Smooth muscle cell (in vitro differentiated cells): Measurements from ENCODE around the gene CCDC107. TPM values are rescaled to one million over a fixed set of nuclear protein-coding genes. Genes with fewer than 3 reads are reported as not detected.

ENCODE experiments used
- DNase-seq: peaks from one replicate; lab custom pipeline; 2025; ENCODE audit not compliant: unreplicated experiment; lab: John Stamatoyannopoulos, UW
- H2AFZ ChIP-seq: fragments of 200-600 bp; sonication (generic); 2 replicates; pipeline ENCODE4 v1.6.0; 2016; ENCODE audit warnings: antibody characterized with exemption, low read depth, mild to moderate bottlenecking
- H3F3A ChIP-seq: fragments of 200-600 bp; sonication (generic); 2 replicates; pipeline ENCODE4 v1.6.0; 2017; ENCODE audit warnings: antibody characterized with exemption, low read depth
- H3K27ac ChIP-seq: fragments of 200-600 bp; sonication (generic); 2 replicates; pipeline ENCODE4 v1.5.1; 2016; ENCODE audit warnings: low read depth, mild to moderate bottlenecking
- H3K27me3 ChIP-seq: fragments of 200-600 bp; sonication (generic); 2 replicates; pipeline ENCODE4 v1.6.1; 2016; ENCODE audit warnings: low read depth, mild to moderate bottlenecking
- H3K36me3 ChIP-seq: fragments of 200-600 bp; sonication (generic); 2 replicates; pipeline ENCODE4 v1.5.1; 2016; ENCODE audit warnings: low read depth
- H3K4me1 ChIP-seq: fragments of 200-600 bp; sonication (generic); 2 replicates; pipeline ENCODE4 v1.5.1; 2016; ENCODE audit warnings: low read depth
- H3K4me2 ChIP-seq: fragments of 200-600 bp; sonication (generic); 2 replicates; pipeline ENCODE4 v1.6.0; 2016; ENCODE audit warnings: mild to moderate bottlenecking
- H3K4me3 ChIP-seq: fragments of 200-600 bp; sonication (generic); 2 replicates; pipeline ENCODE4 v1.5.1; 2016; ENCODE audit warnings: mild to moderate bottlenecking
- H3K79me2 ChIP-seq: fragments of 200-600 bp; sonication (generic); 2 replicates; pipeline ENCODE4 v1.6.0; 2016; ENCODE audit warnings: low read depth, mild to moderate bottlenecking
- H3K9ac ChIP-seq: fragments of 200-600 bp; sonication (generic); 2 replicates; pipeline ENCODE4 v1.6.0; 2016; ENCODE audit warnings: low read depth
- H3K9me3 ChIP-seq: fragments of 200-600 bp; sonication (generic); replicated peaks from 2 replicates; pipeline ENCODE4 v1.5.1; 2016; ENCODE audit warnings: low read depth
- H4K20me1 ChIP-seq: fragments of 200-600 bp; sonication (generic); 2 replicates; pipeline ENCODE4 v1.6.0; 2016; ENCODE audit warnings: low read depth
- CTCF ChIP-seq: fragments of 200-600 bp; sonication (generic); IDR thresholded peaks from 2 replicates; pipeline ENCODE4 v1.5.1; 2017; ENCODE audit warnings: borderline replicate concordance, mild to moderate bottlenecking, antibody characterized with exemption; ENCODE audit not compliant: insufficient read depth, poor library complexity, severe bottlenecking
- WGBS: methylation state at CpG from one replicate; pipeline ENCODE4 v1.1.7; 2016; ENCODE audit warnings: low lambda C conversion rate; 5-methylcytosine and 5-hydroxymethylcytosine counted together
- polyA plus RNA-seq: library from polyadenylated mRNA; unstranded; fragments of >200 nt; fragmentation: Nextera tagmentation; extraction: Ambion mirVana; gene quantifications from 2 replicates; pipeline ENCODE4 v1.2.1, GENCODE V29; 2016
- total RNA-seq: library from RNA; depleted of rRNA; stranded (reverse); fragments of >200 nt; gene quantifications from 2 replicates; pipeline ENCODE4 v1.2.3, GENCODE V29; 2014

Gene CCDC107
- total and polyA plus RNA-seq, 2 experiments from 2014 or later, result 19.6 to 37.1 TPM

GRCh38 chr9:35618854-35619799 lies 39.0 kb upstream of the CCDC107 start:
- no peak for DNase-seq
- H3K27me3 ChIP-seq, result peaks cover 42% of the 10 kb centered on the region

DNA sequence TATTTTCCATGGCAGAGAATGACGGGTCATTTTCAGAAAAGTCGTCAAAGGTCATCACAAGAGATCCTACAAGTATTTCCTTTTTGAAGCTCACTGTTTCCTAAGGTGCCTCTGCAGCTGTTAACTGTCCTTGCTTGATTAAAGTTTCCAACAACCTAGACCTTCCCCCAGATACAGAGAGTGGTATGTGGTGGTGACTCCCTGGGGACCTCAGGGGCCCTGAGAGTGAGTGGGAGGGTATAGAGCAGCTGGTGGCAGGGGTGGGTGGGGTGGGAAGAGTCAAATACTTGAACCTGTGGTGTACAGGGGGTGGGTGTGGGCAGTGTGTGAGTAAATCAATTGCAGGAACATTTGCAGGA lies 38.3 kb upstream of the CCDC107 start:
- Histone ChIP-seq H3K36me3 (no peaks in the 10 kb centered on the region), H4K20me1 (no peaks in the 10 kb centered on the region), H3K27me3 (peaks cover 37% of the 10 kb centered on the region), H3K27ac (no peak overlapping the region), H3K4me2 (no peak overlapping the region), H3F3A (no peaks in the 10 kb centered on the region), H3K9ac (no peak overlapping the region), H2AFZ (no peak overlapping the region), H3K9me3 (no peaks in the 10 kb centered on the region), H3K4me3 (no peak overlapping the region), H3K4me1 (peaks cover 3% of the 10 kb centered on the region), H3K79me2 (no peaks in the 10 kb centered on the region)
- DNase-seq, result no peak
- no peak for TF ChIP-seq CTCF
- 87% methylated on average over 2 of the region's 2 CpGs for WGBS

More at GRCh38 chr9:35618854-35619799, 39.0 kb upstream of the CCDC107 start:
- H4K20me1 ChIP-seq, result no peaks in the 10 kb centered on the region
- H2AFZ ChIP-seq, result no peak overlapping the region
- H3K9ac ChIP-seq, result no peak overlapping the region
- 93% methylated on average over 17 of the region's 17 CpGs for WGBS
- H3K4me3 ChIP-seq, result no peak overlapping the region
- H3K36me3 ChIP-seq, result no peaks in the 10 kb centered on the region
- peaks cover 3% of the 10 kb centered on the region for H3K4me1 ChIP-seq
- TF ChIP-seq CTCF, result no peak
- no peaks in the 10 kb centered on the region for H3K79me2 ChIP-seq
- H3K27ac ChIP-seq, result no peak overlapping the region
- H3K9me3 ChIP-seq, result no peaks in the 10 kb centered on the region
- no peak overlapping the region for H3K4me2 ChIP-seq
- H3F3A ChIP-seq, result no peaks in the 10 kb centered on the region

DNA sequence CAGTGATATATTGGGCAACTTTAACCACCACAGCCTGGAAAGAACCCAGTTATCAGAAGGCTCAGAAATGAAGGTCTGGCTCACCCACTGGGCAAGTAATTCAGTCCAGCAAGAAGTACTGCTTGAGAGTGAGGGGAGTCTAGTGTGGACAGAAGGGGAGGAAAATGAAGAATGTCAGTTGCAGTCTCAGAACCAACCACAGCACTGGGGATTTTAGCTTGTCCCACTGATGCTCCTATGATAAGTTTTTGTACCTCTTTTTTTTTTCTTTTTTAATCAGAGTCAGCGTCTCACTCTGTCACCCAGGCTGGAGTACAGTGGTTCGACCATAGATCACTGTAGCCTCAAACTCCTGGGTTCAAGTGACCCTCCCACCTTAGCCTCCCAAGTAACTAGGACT lies 30.5 kb upstream of the CCDC107 start:
- Histone ChIP-seq H3K36me3 (no peaks in the 10 kb centered on the region), H3K9me3 (no peaks in the 10 kb centered on the region), H3K4me2 (no peak overlapping the region), H3K9ac (no peak overlapping the region), H3K27me3 (no peaks in the 10 kb centered on the region), H3K4me1 (no peaks in the 10 kb centered on the region), H2AFZ (no peak overlapping the region), H3K4me3 (no peak overlapping the region), H3K79me2 (no peaks in the 10 kb centered on the region), H4K20me1 (no peaks in the 10 kb centered on the region), H3K27ac (no peak overlapping the region), H3F3A (no peaks in the 10 kb centered on the region)
- DNase-seq, result no peak
- 94% methylated on average over 2 of the region's 2 CpGs for WGBS
- TF ChIP-seq CTCF, result no peak
